Psoas muscle (tissue), 8 donors: Measurements from ENCODE around the gene GRK5. TPM values are rescaled to one million over a fixed set of nuclear protein-coding genes. Genes with fewer than 3 reads are reported as not detected.

Source experiments
- ATAC-seq, 4 donors: fragments of 200-7000 bp; cut with Tn5 transposase; one replicate each; pipeline ENCODE4 v1.9.1; 2020; ENCODE audit warnings: moderate library complexity in 3 of 4, mild to moderate bottlenecking in 2 of 4
- DNase-seq, 2 donors: peaks; one replicate each; pipeline ENCODE4 v3.0.0-alpha.2; 2020
- H3K27ac ChIP-seq: fragments of 200-600 bp; one replicate; pipeline ENCODE4 v1.8.0; 2022
- H3K27me3 ChIP-seq, 3 donors: fragments of 200-600 bp in 1 of 3; one replicate each; pipeline versions ENCODE4 v1.6.1 to v1.8.0; 2013 to 2022; ENCODE audit warnings: low read length in 2 of 3, mild to moderate bottlenecking in 2 of 3, moderate library complexity in 1 of 3; ENCODE audit not compliant: insufficient read depth in 3 of 3
- H3K36me3 ChIP-seq, 2 donors: fragments of 200-600 bp in 1 of 2; one replicate each; pipeline versions ENCODE4 v1.6.1 to v1.8.0; 2013 to 2022; ENCODE audit warnings: low read depth in 1 of 2, mild to moderate bottlenecking in 1 of 2, moderate library complexity in 1 of 2; ENCODE audit not compliant: insufficient read depth in 1 of 2
- H3K4me1 ChIP-seq: fragments of 200-600 bp; one replicate; pipeline ENCODE4 v1.8.0; 2022
- H3K4me3 ChIP-seq: fragments of 200-600 bp; one replicate; pipeline ENCODE4 v1.8.0; 2022; ENCODE audit warnings: mild to moderate bottlenecking
- H3K9me3 ChIP-seq: fragments of 200-600 bp; one replicate; pipeline ENCODE4 v1.8.0; 2022
- CTCF ChIP-seq: fragments of 200-600 bp; IDR thresholded peaks from one replicate; pipeline ENCODE4 v1.8.0; 2022; ENCODE audit warnings: antibody characterized with exemption
- WGBS, 3 donors: extraction: QIAGEN DNeasy Blood & Tissue Kit; methylation state at CpG; one replicate each; pipeline versions ENCODE4 v1.1.6 to v1.1.7; 2013; 5-methylcytosine and 5-hydroxymethylcytosine counted together
- intact Hi-C, 2 donors: fragments of 100-400 bp; cut with DNase I; formaldehyde crosslinking; loops; one replicate each; pipeline versions ENCODE4 v1.11.0 to v1.14.2; 2022
- polyA plus RNA-seq, 3 donors: library from polyadenylated mRNA; stranded (reverse); fragments of 200-250 nt; gene quantifications; one replicate each; pipeline ENCODE4 v1.2.3, GENCODE V29; 2013
- total RNA-seq, 4 donors: library from RNA; stranded (reverse); fragmentation: NEBNext Ultra II Directional in 2 of 4; extraction: Animal tissue kit (Norgen Biotek cat#: 25700) in 2 of 4; gene quantifications; one replicate each; pipeline versions ENCODE4 v1.2.1 to v1.2.4, GENCODE V29; 2021 to 2023
- donor health status: healthy with polysubstance abuse.
- donor health status: DM: no; HTN: no; CAD: no; lungs with moderate emphysema.
- donor health status: Bipolar disorder and iron deficiency.
- donor health status: healthy.
- donor health status: DM: yes; HTN: yes; CAD: no.
- donor health status: DM: no; HTN: no; CAD: no.
- donor health status: DM: no; HTN: no; CAD: no.
- donor health status: DM: yes; HTN: yes; CAD: no.

The GRK5 gene
- total and polyA plus RNA-seq, 7 donors, result 7.0 to 15.5 (median 8.0) TPM

GRCh38 chr10:119248184-119248583 lies 40.8 kb downstream of the GRK5 start:
- Histone ChIP-seq H3K4me1 (peaks cover 23% of the 10 kb centered on the region), H3K27ac (no peak overlapping the region), H3K9me3 (no peaks in the 10 kb centered on the region), H3K4me3 (no peak overlapping the region), H3K36me3 (no peaks in the 10 kb centered on the region), H3K27me3 (no peaks in the 10 kb centered on the region)
- ATAC-seq (no peak), DNase-seq (no peak)
- TF ChIP-seq CTCF, result no peak
- intact Hi-C loops, result loop anchor here in 1 of 2 donors (5.0 kb wide), 1 partner anchor 36 kb away; no protein-coding TSS in a partner anchor
- 88% methylated on average over 3 of the region's 3 CpGs for WGBS, 3 donors

GRCh38 chr10:119248681-119249080 lies 41.3 kb downstream of the GRK5 start:
- Histone ChIP-seq H3K4me1 (peaks cover 23% of the 10 kb centered on the region), H3K27ac (no peak overlapping the region), H3K4me3 (no peak overlapping the region), H3K9me3 (no peaks in the 10 kb centered on the region), H3K36me3 (no peaks in the 10 kb centered on the region), H3K27me3 (no peaks in the 10 kb centered on the region)
- DNase-seq (no peak), ATAC-seq (no peak)
- no peak for TF ChIP-seq CTCF
- intact Hi-C loops, result loop anchor here in 1 of 2 donors (5.0 kb wide), 1 partner anchor 36 kb away; no protein-coding TSS in a partner anchor
- 93 to 97% (median 94%) methylated on average over 4 of the region's 4 CpGs for WGBS, 3 donors

- Histone ChIP-seq H3K27me3 (no peaks in the 10 kb centered on the region), H3K9me3 (no peaks in the 10 kb centered on the region), H3K4me1 (peaks cover 30% of the 10 kb centered on the region), H3K36me3 (no peaks in the 10 kb centered on the region), H3K4me3 (no peak overlapping the region), H3K27ac (peak overlapping the region; percentile 68)
- no peak for DNase-seq
- no peak for TF ChIP-seq CTCF
- intact Hi-C loops, result no loop called here
- 64 to 72% (median 68%) methylated on average over 10 of the region's 10 CpGs for WGBS, 3 donors
- peak in 3 of 4 donors; percentile 16 to 49 (median 28) for ATAC-seq
Measured at GRCh38 chr10:119250641-119251314, 43.4 kb downstream of the GRK5 start.

DNA sequence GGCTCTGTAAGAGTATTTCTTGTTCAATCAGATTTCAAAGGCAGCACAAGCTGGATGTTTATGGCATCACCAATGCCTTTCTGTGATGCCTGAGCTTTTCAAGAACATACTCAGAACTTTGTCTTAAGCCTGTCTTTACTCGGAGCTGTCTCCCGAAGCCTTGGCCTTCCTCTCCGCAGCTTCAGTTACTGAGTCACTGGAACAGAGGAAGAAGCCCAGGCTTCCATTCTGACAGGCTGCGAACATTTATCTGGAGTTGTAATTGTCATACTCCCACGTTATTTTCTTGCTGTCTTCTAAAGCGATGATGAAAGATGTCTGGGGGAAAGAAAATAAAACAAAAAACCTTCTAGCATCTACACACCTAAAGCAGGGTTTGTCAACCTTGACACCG lies 43.9 kb downstream of the GRK5 start:
- H3K27ac ChIP-seq, result peak overlapping the region; percentile 68
- no peaks in the 10 kb centered on the region for H3K36me3 ChIP-seq
- intact Hi-C loops, result no loop called here
- peaks cover 30% of the 10 kb centered on the region for H3K4me1 ChIP-seq
- H3K9me3 ChIP-seq, result no peaks in the 10 kb centered on the region
- DNase-seq (no peak), ATAC-seq (no peak)
- no peak for TF ChIP-seq CTCF
- 65 to 72% (median 67%) methylated on average over 7 of the region's 7 CpGs for WGBS, 3 donors
- H3K4me3 ChIP-seq, result no peak overlapping the region
- no peaks in the 10 kb centered on the region for H3K27me3 ChIP-seq

DNA sequence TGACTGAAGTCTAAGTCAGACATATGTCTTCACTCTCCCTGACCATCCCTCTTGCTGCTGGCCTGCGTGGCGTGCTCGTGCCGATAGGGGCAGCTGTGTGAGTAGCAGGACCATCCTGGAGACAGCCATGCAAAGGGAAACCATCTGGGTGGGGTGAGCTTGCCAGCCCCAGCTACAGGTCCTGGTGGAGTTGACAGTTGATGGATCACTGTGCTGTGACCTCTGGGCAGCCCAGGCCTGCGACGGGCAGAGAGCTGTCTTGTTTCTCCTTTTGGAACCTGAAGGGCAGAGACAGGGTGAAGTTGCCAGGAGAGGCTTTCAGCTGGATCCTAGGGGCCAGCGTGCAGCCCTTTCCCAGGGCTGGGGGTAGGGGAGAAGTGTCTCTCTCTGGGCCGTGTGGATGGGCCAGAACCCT lies 44.7 kb downstream of the GRK5 start:
- DNase-seq (peak; percentile 51 to 68), ATAC-seq (peak in 3 of 4 donors; percentile 38 to 52 (median 43))
- intact Hi-C loops, result no loop called here

More for the DNA sequence above, 44.7 kb downstream of the GRK5 start:
- 43 to 59% (median 50%) methylated on average over 8 of the region's 8 CpGs for WGBS, 3 donors
- H3K9me3 ChIP-seq, result no peaks in the 10 kb centered on the region
- no peaks in the 10 kb centered on the region for H3K36me3 ChIP-seq
- H3K27me3 ChIP-seq, result no peaks in the 10 kb centered on the region
- peaks cover 27% of the 10 kb centered on the region for H3K4me1 ChIP-seq
- peak overlapping the region; percentile 68 for H3K27ac ChIP-seq
- no peak overlapping the region for H3K4me3 ChIP-seq
- TF ChIP-seq CTCF, result no peak
